ENCODE measurements around the gene CCNYL1.
"Not testable (repeated sequence)": the region's sequence is repeated elsewhere in the genome, so short reads cannot be mapped to it uniquely, and the experiment has no call there.

Gene CCNYL1

GRCh38 chr2:207698301-207698700, 13.1 kb upstream of the CCNYL1 start:
- DNase-seq, result no peak

GRCh38 chr2:207704078-207704477, 7.4 kb upstream of the CCNYL1 start:
- no peak for DNase-seq

- DNase-seq, result no peak
These were observed 6.8 kb upstream of the CCNYL1 start for GRCh38 chr2:207704671-207705070.

DNA sequence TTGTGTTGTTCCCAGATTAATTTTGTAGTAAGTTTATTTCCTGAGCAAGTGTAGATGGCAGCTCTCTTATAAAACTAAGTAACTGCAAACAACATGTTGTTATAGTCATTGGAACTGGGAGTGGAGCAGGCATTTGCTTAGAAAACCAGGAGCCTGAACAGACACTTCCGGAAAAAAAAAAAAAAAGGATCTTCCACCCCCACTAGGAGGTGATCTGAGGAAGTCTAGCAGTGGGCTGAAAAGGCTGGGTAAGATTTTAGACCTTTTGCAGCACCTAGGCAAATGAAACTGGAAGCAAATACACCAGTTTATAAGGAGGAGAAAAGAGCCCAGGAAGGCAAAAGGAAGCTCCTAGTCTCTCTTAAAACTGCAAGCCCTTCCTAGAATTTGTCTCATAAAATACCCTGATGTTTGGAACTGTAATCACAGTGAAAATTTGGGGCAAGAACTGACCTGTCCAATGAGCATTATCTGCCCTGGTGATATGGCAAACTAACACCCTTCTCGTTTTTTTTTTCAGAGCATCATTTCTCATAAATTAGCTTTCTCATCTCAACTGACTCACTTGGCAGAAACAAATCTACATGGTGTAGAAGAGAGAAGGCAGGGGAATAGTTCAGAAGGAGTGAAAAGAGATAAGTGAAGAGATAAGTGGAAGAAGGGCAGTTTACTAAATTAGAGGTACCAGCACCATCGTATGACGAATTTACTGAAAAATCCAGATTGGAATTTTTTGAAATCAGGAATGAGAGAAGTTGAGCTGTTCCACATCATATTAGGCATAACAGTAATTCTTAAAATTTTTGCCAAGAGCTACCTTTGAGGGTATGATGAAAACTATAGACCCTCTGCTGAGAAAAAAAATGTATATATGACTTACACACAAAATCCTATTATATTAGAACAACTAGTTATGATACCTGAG, 4.2 kb upstream of the CCNYL1 start:
- DNase-seq, result no peak

DNA sequence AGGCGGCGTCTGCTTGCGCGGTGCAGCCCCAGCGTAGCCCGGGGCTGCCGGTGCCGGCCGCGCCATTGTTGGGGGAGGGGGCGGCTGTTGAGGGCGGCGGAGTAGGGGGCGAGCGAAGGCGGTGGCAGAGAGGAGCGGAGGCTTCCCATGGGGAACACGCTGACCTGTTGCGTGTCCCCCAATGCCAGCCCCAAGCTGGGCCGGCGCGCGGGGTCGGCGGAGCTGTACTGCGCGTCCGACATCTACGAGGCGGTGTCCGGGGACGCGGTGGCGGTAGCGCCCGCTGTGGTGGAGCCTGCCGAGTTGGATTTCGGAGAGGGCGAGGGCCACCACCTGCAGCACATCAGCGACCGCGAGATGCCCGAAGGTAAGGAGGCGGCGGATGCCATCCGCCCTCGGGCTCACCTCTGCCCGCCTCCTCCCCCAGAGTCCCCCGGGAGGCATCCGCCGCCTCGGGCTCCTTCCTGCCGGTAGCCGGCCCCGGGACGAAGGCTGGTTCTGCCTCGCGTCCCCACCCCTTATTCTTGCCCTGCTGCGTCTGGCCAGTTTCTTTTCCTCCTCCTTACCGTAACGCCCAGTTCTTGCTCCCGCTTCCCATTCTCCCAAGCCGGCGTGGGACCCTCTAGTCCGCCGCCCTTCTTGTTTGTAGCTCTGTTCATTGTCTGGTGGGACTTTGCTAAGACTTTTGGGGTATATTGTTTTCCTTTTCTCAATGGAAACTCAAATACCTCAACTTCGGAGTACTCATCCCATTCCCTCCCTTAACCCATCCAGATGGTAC, 500 bp downstream of the CCNYL1 start:
- no peak for DNase-seq

GRCh38 chr2:207716056-207716455, 4.6 kb downstream of the CCNYL1 start:
- no peak for DNase-seq

DNA sequence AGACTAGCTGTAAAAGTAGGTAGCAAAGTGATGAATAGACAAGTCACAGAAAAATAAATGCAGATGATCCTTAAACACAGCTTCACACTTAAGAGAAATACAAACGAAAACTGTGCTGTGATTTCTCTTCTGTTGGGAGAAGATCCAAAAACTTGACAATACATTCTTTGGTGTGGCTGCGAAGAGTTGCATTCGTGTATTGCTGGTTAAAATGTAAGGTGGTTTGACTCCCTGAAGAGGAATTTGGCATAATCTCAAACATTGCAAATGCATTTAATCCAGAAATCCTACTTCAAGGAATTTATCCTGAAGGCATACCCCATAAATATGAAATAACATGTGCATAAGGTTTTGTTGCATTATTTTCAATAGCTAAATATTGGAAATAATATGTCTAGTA, 7.1 kb downstream of the CCNYL1 start:
- DNase-seq, result no peak

GRCh38 chr2:207719008-207719407, 7.6 kb downstream of the CCNYL1 start:
- DNase-seq, result no peak

- not testable (repeated sequence) for DNase-seq
These were observed 8.2 kb downstream of the CCNYL1 start for GRCh38 chr2:207719655-207720054.

GRCh38 chr2:207720517-207721187, 9.2 kb downstream of the CCNYL1 start:
- DNase-seq, result no peak

GRCh38 chr2:207722773-207723424, 11.5 kb downstream of the CCNYL1 start:
- no peak for DNase-seq

GRCh38 chr2:207723425-207723787, 12.0 kb downstream of the CCNYL1 start:
- not testable (repeated sequence) for DNase-seq

DNA sequence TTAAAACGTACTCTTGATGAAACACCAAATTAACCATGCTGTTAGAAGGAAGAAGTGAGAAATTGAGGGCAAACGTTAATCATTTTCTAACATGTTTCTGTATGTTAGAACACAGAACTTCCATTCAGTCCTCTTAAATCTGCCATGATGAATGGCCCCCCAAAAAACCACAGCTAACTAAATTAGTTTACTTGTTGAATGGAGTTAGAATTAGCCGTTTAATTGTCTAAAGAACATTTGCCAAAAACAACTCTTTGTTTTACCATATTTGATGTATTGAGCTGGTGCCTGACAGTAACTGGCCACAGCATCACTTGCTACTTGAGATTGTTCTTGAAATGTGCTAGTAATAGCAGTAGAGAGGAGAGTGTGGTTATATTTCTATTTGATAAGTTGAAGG, 12.7 kb downstream of the CCNYL1 start:
- DNase-seq, result no peak

DNA sequence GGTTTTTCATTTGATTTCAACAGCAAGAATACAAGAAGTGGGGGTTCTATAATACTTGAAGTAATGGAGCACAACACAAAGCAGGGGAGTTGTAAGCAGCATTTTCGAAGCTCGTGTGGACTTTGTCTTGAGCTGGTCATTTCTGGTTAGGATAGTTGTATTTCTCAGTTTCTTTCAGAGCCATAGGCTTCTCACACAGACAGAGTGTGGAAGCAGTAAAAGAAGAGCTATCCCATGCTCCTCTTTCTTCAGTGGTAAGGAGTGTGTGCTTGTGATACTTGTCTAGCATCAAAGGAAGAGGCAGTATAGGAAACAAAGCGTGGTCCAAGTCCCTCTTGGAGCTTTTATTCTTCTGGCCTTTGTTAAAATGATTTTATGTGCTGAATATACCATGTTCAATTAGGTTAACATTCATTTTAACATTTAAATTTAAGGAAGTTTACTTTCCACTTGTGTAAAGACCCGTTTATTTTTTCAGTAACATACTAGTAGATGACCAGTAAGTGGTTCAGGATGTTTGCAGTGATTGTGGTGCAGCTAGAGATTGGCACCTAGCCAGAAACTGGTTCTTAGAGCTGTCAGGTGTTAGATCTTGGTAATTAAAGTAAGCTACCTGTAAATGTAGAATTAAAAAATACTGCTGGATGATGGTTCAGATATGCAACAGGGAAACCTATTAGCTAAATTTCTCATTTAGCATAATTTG, 14.6 kb downstream of the CCNYL1 start:
- peak; percentile 11 for DNase-seq

DNA sequence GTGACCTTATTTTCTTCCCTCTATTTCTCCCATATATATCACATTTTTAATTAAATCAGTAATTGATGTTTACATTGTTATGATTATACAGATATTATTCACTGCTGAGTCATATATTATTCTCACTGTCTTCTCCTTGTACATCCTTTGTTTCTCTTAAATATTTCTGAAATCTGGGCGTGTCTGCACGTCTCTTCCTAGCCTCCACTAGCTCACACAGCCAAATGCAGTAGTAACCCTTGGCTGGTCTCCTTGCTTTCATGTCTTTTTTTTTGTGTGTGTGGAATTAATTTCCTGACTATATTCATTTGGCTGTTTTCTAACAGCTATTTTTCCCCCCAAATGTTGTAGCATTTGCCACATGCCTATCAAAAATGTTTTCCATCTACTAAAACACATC, 15.8 kb downstream of the CCNYL1 start:
- no peak for DNase-seq

GRCh38 chr2:207729465-207729998, 18.1 kb downstream of the CCNYL1 start:
- no peak for DNase-seq

- no peak for DNase-seq
These were observed 19.7 kb downstream of the CCNYL1 start for GRCh38 chr2:207731138-207731537.

DNA sequence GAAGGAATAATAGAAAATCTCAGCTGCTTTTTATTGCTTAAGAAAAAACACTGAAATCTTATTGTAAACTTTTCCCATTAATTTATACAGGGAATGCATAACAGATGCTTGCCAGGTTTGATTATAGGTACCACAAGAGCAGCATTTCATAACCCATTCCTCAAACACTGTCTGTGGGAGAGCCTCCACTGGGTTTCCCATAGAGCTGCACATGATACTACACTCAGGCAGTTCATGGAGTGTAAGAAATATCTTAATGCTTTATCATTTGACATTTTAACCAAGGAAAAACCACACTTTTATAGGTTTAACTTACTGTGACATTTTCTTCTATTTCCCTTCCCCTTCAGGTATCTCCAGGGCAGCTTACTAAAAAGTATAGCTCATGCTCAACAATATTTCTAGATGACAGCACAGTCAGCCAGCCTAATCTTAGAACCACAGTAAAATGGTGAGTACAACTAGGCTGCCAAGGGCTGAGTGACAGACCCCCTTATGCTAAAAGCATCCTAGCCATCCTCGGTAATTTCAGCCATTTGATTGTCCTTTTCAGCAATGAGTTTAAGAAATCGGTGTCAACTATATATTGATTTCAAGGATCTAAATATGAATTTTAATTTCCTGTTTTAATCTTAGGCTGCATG, 22.3 kb downstream of the CCNYL1 start:
- no peak for DNase-seq

- DNase-seq, result no peak
These were observed 22.8 kb downstream of the CCNYL1 start for GRCh38 chr2:207734264-207734635.

DNA sequence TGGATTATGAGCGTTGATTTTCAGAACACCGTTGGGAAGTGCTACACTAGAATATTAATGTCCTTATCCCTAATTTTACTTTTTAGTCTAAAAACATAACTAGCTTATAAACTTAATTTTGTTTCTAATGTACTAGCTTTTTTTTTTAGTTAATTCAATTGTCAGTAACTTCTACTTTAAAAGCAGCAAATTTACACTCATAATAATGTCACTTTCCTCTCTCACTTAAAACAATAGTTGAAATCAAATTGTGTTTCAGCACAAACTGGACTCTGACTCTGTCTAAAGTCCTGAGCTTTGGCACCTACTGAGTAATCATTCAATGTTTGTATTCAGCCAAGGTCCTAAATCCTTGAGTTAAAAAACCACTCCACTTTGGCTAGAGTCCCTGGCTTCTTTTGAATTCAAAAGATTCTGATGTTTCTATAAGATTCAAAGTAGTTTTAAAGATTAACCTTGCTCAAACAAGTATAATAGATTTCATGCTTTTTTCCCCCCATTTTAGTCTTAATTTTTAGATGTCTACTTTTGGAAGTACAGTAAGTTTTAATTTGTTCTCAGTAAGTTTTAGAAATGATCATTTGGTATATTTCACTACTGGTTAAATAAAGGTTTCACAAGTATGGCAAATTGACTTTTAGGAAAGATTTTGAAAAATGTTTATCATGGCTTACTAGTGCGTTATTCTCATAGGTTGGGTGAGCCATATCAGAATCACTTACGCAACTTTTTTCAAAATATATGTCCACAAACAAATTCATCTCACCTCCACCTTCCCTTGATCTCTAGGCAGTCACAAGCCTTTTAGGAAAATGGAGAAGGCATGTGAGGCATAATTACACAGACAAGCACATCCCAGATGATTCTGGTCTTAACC, 23.4 kb downstream of the CCNYL1 start:
- no peak for DNase-seq

- DNase-seq, result not testable (repeated sequence)
These were observed 24.0 kb downstream of the CCNYL1 start for GRCh38 chr2:207735513-207735859.
